ENCODE measurements around the gene GOLGA6C.
A peak's percentile ranks its signal among the peaks of the same experiment; 100 is the strongest.
"Not testable (repeated sequence)": the region's sequence is repeated elsewhere in the genome, so short reads cannot be mapped to it uniquely, and the experiment has no call there.

The GOLGA6C gene

DNA sequence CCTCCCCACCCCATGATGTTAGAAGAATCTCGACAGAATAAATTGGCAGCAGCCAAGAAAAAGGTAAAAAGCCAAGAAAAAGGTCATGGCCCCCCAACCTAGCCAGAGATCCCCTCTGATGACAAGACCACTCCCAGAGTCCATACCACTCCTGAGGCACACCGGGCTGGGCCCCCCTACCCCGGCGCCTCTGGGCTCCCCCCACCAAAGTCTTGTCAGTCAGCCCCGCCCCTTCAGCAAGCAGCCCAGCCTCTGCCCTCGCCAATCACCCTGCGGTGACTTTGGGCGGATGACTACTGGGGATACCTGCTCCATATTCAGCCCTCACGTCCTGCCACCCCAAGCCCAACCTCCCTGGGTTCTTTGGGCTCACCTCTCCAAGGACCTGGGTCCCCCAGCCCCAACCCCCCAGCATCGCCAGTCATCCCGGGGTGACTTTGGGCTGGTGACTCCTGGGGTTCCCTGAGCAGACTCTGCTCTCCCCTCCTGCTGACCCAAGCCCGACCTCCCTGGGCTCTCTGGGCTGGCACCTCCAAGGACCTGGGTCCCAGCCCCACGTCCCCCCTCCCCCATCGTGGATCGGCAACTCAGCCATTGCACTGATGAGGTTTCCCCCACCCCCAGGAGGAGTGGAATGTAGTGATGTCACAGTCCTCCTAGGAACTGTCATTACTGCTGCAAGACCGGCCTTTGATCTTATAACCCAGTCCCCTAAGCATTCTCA lies 648 bp downstream of the GOLGA6C start:
- DNase-seq = not testable (repeated sequence)

DNA sequence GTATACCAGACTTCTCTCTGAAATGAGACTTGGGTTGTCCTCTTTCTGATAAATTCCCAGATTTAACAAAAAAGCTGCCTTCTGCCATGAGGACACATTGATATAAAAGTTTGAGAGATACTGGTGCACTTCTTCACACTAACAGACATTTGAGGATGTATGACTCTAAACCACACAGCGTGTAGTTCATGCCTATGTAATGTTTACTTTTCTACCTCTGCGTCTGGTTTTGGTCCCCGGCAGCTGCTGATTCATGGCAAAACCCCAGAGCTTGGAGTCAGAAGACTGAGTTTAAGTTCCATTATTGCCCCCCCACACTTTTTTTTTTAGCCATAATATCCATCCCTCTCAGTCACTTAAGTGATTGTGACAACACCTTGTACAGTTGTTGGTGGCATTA lies 1.7 kb downstream of the GOLGA6C start:
- DNase-seq = not testable (repeated sequence)

DNA sequence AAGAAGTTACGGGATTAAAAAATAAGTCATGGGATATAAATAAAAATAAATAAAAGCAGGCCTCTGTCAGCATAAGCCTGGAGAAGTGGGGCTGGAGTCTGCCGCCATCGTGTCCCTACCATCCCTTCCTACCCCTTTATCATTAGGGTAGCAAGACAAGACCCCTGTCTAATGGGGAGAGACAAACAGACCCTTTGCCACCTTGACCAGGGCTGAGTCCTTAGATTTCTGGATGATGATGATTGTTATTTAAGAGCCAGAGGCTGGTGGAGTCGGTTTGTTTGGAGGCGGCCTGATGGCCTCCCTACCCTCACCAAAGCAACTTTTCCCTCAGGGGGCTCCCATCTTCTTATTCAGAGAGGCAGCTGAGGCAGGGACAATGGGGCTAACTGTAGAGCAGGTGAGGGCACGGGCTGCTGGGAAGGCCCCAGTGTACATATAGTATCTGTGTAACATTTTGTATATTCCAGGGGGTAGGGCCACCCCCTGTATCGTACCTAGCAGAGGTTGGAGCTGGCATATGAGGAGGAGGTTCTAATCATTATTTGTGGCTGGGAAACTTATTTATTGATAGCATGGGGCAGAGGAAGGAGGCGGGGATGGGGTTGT lies 15.7 kb downstream of the GOLGA6C start:
- not testable (repeated sequence) for DNase-seq

DNA sequence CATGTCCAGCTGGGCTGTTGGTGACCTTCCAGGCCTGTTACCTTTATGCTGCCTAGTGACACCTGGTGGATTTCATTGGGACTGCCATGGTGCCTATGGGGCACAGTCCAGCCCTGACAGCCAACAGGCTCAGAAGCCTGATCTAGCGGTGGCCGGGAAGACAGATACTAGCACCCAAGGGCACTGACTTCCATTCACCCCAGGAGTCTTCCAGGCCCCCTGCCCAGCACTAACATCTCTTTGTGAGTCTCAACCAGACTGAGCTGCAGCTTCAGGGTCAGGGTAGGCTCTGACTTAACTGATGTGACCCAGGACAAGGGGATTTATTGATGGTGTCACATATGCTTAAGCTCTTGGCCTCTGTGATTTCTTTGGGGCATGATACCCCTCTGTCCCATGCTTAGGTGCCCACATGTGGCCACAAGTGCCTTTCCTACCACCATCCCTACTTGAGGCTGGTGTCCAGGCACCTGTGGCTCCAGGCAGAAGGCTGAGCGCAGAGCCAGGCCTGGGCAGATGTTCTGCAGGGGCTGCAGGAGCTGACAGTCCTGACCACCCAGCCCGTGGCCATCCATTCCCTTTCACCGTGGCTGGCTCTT lies 16.5 kb downstream of the GOLGA6C start:
- peak; percentile 21 to 55 (median 42) for DNase-seq

DNA sequence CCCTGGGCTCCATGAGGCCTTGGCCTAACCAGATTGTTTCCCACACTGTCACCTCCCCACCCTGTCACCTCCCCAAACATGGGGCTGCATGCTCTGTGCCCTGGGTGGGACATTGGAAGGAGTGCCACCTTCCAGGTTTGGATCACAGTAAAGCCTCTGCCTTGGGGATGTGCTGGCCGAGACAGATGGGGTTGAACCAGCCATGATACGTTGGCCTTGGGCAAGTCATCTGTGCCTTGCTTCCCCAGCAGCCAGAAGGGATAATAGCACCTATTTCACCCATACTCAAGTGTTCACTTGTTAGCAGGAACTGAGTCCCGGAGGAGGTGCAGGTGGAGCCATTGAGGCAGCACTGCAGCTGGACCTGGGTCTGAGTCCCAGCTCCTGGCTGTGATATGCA lies 17.5 kb downstream of the GOLGA6C start:
- DNase-seq = peak in 1 of 4 experiments; percentile 3

DNA sequence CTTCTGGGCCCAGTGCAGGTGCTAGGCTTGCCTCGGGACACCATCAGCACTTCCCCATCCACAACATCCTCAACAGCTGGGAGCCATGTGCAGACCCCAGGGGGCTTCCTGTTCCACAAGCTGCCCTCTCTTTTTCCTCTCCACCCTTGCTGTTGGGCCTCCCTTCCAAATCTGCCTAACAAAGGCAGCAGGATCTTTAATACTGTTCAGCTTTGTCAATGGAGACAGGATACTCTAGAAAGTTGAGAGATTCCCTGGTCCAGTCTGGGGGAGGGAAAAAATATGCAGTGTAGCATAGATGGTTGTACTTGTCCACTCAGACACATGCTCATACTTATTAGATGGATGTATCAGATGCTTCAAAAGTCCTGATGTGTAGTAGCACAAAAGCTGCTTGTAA lies 20.4 kb downstream of the GOLGA6C start:
- not testable (repeated sequence) for DNase-seq

DNA sequence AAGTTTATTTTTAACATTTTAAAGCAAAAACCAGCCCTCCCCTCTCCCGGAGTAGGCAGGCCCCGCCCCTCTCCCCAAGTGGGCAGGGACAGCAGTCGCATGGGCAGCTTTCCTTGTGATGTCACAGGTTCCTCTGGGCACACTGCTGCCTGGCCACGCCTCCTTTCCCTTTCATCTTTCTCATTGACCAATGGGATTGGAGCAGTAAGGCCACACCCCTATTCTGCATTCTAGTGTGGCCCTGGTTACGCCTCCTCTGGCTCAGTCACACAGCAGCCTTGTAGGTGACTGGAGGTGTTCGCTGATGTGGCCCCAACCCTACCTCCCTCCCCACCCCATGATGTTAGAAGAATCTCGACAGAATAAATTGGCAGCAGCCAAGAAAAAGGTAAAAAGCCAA lies 24.4 kb downstream of the GOLGA6C start, which contains the start of gene GOLGA6D:
Gene GOLGA6D (plus strand): TSS at position 264 of the 400 bp plus-strand sequence. CDS start 41 bp downstream, at position 305.
- not testable (repeated sequence) for DNase-seq

DNA sequence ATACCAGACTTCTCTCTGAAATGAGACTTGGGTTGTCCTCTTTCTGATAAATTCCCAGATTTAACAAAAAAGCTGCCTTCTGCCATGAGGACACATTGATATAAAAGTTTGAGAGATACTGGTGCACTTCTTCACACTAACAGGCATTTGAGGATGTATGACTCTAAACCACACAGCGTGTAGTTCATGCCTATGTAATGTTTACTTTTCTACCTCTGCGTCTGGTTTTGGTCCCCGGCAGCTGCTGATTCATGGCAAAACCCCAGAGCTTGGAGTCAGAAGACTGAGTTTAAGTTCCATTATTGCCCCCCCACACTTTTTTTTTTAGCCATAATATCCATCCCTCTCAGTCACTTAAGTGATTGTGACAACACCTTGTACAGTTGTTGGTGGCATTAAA lies 26.0 kb downstream of the GOLGA6C start:
- not testable (repeated sequence) for DNase-seq

DNA sequence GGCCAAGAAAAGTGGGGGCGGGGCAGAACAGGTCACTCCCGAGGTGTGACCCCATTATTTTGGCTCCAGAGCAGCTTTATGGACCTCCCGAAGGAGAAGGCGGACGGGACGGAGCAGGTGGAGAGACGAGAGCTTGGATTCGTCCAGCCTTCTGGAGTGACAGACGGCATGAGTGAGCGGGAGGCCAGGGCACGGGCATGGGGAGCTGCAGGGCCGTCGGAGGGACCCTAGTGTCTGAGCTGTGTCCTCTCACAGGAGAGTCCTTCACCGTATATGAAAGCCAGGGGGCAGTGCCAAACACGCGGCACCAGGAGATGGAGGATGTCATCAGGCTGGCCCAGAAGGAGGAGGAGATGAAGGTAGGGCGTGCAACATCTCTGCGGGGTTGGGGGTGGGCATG lies 35.5 kb downstream of the GOLGA6C start:
- DNase-seq = not testable (repeated sequence)

DNA sequence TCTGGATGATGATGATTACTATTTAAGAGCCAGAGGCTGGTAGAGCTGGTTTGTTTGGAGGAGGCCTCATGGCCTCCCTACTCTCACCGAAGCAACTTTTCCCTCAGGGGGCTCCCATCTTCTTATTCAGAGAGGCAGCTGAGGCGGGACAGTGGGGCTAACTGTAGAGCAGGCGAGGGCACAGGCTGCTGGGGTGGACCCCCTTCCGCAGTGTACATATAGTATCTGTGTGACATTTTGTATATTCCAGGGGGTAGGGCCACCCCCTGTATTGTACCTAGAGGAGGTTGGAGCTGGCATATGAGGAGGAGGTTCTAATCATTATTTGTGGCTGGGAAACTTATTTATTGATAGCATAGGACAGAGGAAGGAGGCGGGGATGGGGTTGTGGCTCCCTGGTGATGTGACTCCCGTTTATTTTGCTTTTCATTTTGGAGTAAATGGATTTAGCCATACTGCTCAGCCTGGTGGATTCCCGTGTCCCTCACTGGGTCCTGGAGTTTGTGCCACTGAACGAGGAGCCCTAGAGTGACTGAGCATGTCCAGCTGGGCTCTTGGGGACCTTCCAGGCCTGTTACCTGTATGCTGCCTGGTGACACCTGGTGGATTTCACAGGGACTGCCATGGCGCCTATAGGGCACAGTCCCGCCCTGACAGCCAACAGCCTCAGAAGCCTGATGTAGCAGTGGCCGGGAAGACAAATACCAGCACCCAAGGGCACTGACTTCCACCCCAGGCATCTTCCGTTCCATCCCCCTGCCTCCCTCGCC lies 40.6 kb downstream of the GOLGA6C start:
- DNase-seq = not testable (repeated sequence)

DNA sequence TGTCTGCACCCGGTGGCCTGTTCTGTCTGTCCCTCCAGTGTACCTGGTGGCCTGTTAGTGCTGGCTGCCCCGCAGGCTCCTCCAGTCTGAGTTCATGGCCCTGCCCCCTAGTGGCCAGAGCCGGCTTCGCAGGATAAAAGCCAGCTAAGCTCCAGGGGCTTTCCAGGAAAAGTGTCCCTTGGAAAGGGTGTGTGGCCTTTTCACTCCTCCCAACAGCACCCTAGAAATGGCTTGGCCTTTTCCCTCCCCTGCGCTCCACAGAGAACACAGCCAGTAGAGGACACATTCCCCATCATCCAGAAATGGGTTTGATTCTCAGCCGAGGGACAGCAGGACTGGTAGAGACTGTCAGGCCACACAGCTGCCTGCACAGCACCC lies 41.2 kb downstream of the GOLGA6C start:
- DNase-seq = not testable (repeated sequence)

DNA sequence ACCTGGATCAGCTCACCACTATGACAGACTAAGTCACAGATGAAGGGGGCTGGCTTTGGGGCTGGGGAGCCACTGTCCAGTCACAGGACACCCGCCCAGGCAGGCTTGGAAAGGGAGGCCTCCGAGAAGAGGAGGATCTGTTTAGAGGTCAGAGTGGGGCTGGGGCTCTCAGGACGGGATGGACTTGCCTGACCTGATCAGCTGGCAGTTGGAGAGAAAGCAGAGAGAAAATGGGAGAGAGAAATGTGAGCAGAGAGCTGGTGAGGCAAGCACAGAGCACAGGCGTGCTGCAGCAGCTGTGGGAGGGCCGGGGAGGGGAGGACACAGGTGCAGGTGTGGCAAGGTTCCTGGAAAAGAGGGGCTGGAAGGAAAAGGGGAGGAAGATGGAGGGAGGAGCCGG lies 41.9 kb downstream of the GOLGA6C start:
- not testable (repeated sequence) for DNase-seq

DNA sequence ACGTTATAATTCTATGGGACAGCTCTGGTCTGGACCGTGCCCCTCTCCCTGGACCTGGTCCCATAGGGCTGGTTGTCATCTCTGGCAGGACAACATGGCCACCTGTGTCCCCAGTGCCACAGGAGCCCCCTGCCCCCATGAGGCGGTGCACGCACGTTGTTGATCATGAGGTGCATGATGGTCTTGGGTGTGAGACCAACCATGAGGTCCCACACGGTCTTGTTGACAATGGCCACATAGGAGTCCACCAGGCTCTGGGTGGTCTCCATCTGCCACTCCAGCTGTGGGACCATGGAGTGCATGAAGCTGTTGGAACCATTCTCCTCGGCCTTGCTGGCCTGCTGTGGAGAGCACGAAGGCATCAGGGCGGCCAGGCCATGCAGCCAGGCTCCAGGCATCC lies 44.2 kb downstream of the GOLGA6C start:
- no peak for DNase-seq

DNA sequence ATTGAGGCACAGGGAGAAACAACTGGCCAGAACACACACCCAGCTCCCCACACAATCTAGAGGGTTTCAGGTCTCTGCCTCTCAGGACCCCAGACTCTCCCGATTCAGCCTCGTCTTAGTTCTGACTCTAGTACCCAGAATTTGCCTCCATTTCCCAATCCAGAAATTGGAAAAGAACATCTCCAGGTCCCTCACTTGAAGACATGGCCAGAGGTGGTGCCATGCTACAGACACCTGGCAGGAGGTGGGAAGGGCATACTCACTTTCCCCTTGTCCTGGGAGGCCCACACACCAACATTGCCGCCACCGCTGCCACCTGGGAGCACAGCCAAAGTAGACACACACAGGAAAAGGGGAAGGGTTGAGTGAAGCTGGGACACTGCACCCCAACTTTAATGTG lies 44.6 kb downstream of the GOLGA6C start:
- DNase-seq = not testable (repeated sequence)

DNA sequence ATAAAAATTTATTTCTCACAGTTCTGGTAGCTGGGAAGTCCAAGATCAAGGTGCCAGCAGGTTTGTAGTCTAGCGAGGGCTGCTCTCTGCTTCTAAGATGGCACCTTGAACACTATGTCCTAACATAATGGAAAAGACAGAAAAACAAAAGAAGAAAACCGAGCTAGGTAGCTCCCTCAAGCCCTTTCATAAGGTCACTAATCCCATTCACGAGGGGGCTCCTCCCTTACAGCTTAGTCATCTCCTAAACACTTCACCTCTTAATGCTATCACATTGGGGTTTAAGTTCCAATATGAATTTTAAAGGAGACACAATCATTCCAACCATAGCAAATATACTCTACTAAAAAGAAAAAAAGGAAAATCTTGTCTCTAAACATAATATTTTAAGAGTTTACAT lies 48.1 kb downstream of the GOLGA6C start:
- DNase-seq = no peak

DNA sequence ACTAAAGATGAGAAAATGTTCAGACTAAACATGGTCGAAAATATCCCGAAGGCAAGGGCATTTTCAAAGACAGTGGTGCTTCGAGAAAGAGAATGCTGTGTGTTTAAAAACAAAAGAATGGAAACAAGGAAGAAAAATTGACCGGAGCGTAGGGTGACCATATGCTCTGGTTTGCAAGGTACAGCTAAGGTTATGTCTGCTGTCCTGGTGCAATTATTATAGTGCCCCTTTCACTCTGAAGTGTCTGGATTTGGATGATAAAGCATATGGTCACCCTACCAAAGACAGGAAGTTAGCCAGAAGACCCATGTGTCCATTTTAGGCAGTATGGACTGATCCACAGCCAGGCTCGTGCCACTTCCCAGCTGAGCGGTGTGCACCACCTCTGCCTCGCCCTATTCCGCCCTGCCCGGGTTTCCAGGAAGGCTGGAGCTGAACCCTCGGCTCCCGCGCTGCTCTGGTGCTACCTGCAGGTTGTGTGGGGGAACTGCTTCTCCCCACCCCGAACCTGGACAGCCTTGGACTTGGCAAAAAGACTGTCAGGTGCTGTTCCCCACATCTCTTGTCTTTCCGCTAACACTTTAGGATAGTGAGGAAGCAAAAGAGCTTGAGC lies 49.8 kb downstream of the GOLGA6C start:
- DNase-seq = peak; percentile 3 to 35 (median 22)

DNA sequence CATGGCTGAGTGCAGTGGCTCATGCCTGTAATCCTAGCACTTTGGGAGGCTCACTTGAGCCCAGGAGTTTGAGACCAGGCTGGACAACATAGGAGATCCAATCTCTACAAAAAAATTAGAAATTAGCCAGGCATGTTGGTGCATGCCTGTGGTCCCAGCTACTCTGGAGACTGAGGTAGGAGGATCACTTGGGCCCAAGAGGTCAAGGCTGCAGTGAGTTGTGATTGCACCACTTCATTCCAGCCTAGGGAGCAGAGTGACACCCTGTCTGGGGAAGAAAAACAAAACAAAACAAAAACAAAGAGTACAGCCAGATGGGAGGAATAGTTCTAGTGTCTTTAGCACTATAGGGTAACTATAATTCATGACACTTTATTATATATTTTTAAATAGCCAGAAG lies 51.6 kb downstream of the GOLGA6C start:
- no peak for DNase-seq

DNA sequence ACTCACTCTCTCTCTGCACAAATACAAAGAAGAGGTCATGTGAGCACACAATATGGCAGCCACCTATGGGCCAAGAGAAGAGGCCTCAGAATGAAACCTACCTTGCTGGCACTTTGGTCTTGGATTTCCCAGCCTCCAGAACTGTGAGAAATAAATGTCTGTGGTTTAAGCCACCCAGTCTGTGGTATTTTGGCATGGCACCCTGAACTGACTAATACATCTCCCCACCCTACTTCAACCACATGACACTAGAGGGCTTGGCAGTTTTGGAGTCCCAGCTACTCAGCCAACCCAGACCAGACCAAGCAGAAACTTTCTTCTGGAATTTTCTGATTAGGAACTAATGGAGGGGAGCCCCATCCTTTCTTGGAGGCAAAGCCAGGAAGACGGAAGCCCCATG lies 54.4 kb downstream of the GOLGA6C start:
- not testable (repeated sequence) for DNase-seq

DNA sequence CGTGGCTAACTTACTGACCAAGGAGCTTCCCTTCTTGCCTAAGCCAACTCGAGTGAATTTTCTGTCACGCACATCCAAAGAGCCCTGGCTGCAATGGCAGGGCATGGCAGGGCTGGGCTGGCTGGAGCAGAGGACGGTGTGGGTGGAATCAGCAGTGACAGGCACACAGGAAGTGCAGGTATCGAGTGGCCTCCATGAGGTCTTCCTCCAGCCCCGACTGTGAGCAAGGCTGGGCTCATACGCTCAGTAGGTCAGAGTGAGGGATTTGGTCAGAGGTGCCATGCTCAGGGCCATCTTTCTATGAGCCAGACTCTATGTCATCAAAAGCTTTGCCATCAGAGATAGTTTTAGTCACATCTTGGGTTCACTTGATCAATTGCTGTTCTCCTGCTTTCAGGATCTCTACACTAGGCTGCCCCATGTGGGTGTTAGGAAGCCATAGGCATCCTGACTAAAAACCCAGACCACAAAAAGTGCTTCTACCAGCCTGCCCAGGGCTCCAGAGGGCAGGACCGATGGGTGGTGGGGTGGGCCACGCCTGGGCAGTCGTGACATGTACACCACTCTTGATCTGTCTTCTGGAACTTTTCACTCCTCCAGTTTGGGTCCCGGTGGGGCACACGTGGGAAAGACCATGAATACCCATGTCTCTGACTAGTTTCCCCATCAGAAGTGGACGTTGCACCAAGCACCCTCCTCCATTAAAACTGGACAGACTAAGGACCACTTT lies 55.1 kb downstream of the GOLGA6C start:
- no peak for DNase-seq

DNA sequence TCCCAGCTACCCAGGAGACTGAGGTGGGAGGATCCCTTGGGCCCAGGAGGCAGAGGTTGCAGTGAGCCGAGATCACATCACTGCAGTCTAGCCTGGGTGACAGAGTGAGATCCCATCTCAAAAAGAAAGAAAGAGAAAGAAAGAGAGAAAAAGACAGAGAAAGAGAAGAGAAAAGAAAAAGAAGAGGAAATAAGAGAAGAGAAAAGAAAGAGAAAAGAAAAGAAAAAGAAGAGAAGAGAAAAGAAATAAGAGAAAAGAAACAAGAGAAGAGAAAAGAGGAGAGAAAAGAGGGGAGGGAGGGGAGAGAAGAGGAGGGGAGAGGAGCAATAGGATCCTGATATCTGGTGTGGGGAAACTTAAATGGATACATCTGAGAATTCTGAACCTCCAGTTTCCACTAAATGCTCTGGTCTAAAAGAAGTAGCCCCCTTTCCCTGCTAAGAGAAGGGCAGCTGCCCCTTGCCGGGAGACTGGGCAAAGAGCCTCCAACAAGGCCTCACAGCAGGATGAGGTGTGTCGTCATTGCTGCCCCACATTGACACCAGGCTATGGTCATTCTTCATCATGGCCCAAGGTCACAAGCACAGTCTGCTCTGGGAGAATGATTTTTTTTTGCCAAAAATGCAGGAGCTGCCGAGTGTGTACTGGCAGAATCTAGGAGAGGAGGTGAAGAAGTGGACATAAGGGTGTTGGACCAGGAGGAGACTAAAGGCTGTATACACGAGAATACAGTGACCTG lies 56.6 kb downstream of the GOLGA6C start:
- DNase-seq = no peak
